SIG-M5 treated with dmso at 0.1 percent for 504 hours (cell line): ENCODE data around the gene CDK4.
"Not testable (repeated sequence)": the region's sequence is repeated elsewhere in the genome, so short reads cannot be mapped to it uniquely, and the experiment has no call there.

Experiments
- DNase-seq: peaks from one replicate; lab custom pipeline; 2025; ENCODE audit not compliant: unreplicated experiment; lab: John Stamatoyannopoulos, UW

CDK4 gene

GRCh38 chr12:57715036-57715748 lies 36.9 kb downstream of the CDK4 start:
- DNase-seq, result not testable (repeated sequence)

GRCh38 chr12:57713209-57713608 lies 38.9 kb downstream of the CDK4 start:
- no peak for DNase-seq

- DNase-seq, result no peak
These were observed 39.4 kb downstream of the CDK4 start for GRCh38 chr12:57712701-57713100.

- no peak for DNase-seq
These were observed 43.8 kb downstream of the CDK4 start for GRCh38 chr12:57708296-57708695.

- no peak for DNase-seq
These were observed 44.9 kb downstream of the CDK4 start for GRCh38 chr12:57707250-57707649.

GRCh38 chr12:57700317-57700716 lies 51.8 kb downstream of the CDK4 start:
- DNase-seq, result no peak

- no peak for DNase-seq
These were observed 53.7 kb downstream of the CDK4 start for GRCh38 chr12:57698414-57698813.
